HG03565 (cell line): Measurements from ENCODE around the gene HES5.

ENCODE experiments used
- ATAC-seq: cut with Tn5 transposase; IDR thresholded peaks from one replicate; pipeline ENCODE4 v1.9.1; 2021; ENCODE audit warnings: mild to moderate bottlenecking, moderate library complexity; ENCODE audit not compliant: unreplicated experiment

Gene HES5

GRCh38 chr1:2483026-2483425, 47.0 kb downstream of the HES5 start:
- ATAC-seq = no peak

- ATAC-seq = no peak
Observed at GRCh38 chr1:2482588-2482987, 47.5 kb downstream of the HES5 start.

- no peak for ATAC-seq
Observed at GRCh38 chr1:2481885-2482284, 48.2 kb downstream of the HES5 start.

- ATAC-seq = no peak
Observed at GRCh38 chr1:2480986-2481364, 49.1 kb downstream of the HES5 start.

- ATAC-seq = no peak
Observed at GRCh38 chr1:2480236-2480985, 49.7 kb downstream of the HES5 start.

GRCh38 chr1:2479618-2480017, 50.4 kb downstream of the HES5 start:
- ATAC-seq = no peak

GRCh38 chr1:2479186-2479585, 50.9 kb downstream of the HES5 start:
- no peak for ATAC-seq
